GM19035 (cell line): Measurements from ENCODE around the gene DDX10.
"Not testable (repeated sequence)": the region's sequence is repeated elsewhere in the genome, so short reads cannot be mapped to it uniquely, and the experiment has no call there.

ENCODE experiments used
- ATAC-seq: cut with Tn5 transposase; IDR thresholded peaks from one replicate; pipeline ENCODE4 v1.9.1; 2021; ENCODE audit not compliant: unreplicated experiment

The DDX10 gene

DNA sequence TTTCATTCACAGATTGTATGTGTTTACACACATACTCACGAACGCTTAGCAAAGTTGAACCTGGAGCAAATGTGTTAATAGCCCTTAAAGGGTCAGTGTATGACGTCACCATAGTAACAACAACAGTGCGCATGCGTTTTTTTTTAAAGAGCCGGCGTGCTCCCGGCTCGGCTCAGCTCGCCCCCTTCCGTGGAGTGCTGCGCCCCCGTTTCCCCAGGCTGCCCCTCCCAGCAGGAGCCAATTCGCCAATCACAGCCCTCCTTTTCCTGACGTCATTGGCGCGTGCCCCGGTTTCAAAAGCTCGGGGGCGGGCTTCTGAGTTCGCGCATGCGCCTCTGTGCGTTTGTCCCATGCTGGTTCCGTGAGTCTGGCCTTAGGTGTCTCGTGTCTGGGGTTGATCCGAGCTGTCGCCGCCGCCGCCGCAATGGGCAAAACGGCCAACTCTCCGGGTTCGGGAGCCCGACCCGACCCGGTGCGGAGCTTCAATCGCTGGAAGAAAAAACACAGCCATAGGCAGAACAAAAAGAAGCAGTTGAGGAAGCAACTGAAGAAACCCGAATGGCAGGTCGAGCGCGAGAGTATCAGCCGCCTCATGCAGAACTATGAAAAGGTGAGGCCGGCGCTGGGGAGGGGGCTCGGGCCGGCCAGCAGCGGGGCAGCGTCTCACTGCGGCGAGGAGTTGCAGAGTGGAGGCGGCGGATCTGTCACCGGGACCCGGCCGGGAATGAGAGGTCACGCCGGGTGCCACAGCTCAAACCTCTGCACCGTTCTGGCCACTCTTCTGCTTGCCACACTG is at the start of gene DDX10:
DDX10 (plus strand) TSS at position 340 of the 796 bp plus-strand sequence; CDS start at position 425, 85 bp downstream.
- peak; percentile 89 for ATAC-seq

- no peak for ATAC-seq
Observed at GRCh38 chr11:108616549-108616948, 48.3 kb upstream of the DDX10 start.

GRCh38 chr11:108617055-108617454 is 47.8 kb upstream of the DDX10 start:
- ATAC-seq, result no peak

DNA sequence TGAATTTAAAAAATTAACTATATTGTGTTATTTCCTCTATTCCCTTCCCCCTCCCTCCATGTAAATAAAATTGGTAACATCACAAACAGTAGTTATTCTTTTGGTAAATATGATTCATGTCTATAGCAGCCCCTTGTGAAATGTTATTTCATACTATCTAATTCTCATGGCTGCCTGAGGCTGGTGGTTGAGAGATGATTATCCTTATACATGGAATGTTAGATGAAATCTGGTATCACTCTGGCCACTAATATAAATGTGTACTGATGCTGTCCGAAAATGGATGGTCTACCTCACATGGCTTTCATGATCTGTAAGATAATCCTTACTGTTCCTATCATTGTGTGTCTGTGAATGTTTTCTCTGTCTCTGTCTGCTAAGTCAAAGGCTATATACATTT is 46.3 kb upstream of the DDX10 start:
- ATAC-seq, result no peak

GRCh38 chr11:108620958-108621772 is 43.7 kb upstream of the DDX10 start:
- peak; percentile 84 for ATAC-seq

- no peak for ATAC-seq
Observed at GRCh38 chr11:108622341-108622740, 42.5 kb upstream of the DDX10 start.

DNA sequence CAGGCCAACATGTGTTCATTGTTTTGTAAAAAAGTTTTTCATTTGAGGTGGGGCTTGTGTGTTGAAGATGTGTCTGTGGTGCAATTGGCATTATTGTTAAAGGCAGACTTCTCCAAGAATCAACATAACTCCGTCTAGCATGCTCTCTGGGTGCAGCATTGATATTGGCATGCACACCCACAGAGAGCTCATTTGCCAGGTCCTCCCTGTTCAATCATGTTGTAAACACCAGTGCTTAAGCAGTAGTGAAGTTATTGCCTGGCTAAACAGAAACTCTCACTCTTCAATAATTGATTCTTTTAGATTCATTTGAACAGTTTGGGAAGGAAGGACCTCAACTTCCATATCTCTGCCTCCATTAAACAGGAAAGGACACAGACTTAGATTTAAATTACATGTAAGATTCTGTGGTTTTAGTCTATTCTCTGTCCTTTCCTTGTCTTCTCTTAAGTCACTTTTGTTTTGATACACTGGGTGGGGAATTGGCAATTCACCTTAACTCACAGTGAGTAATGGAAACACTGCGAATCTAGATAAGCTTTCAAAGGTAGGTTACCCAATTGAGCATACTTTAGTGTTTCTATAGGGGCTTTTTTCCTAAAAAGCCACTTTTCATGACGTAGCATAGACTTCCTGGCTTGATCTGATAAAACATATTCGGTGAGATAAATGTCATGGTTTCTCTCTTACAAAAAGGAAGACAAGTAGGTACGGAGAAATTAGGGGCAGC is 40.5 kb upstream of the DDX10 start:
- no peak for ATAC-seq

- no peak for ATAC-seq
Observed at GRCh38 chr11:108628326-108628725, 36.5 kb upstream of the DDX10 start.

DNA sequence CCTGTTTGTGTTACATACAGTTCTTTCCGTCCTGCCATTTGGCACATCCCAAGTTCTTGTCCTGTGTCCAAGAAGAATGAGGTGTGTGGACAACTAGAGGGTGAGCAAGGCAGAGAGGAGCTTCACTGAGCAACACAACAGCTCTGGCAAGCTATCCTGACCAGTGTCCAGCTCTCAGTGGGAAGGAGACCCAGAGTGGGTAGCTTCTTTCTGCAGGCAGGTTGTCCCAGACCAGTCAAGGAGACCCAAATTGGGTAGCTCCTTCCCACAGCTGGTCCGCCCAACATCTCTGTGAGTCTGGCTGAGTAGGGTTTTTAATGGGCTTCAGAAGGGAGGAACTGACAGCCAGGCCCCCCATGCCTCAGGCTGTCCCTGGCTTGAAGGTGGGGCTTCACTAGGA is 36.1 kb upstream of the DDX10 start:
- no peak for ATAC-seq

GRCh38 chr11:108629274-108629673 is 35.6 kb upstream of the DDX10 start:
- ATAC-seq, result no peak

GRCh38 chr11:108632041-108632704 is 32.7 kb upstream of the DDX10 start:
- no peak for ATAC-seq

GRCh38 chr11:108635106-108635505 is 29.8 kb upstream of the DDX10 start:
- no peak for ATAC-seq

DNA sequence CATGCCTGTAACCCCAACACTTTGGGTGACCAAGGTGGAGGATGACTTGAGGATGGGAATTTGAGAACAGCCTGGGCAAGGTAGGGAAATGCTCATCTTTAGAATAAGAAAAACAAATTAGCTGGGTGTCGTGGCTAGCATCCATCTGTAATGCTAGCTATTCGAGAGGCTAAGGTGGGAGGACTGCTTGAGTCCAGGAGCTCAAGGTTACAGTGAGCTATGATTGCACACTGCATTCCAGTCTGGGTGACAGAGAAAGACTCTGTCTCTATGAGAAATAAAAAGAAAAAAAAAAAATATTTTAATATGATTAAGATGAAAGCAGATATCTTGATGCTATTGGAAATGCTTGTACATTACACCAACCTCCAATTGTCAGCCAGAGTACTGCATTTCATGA is 28.6 kb upstream of the DDX10 start:
- no peak for ATAC-seq

DNA sequence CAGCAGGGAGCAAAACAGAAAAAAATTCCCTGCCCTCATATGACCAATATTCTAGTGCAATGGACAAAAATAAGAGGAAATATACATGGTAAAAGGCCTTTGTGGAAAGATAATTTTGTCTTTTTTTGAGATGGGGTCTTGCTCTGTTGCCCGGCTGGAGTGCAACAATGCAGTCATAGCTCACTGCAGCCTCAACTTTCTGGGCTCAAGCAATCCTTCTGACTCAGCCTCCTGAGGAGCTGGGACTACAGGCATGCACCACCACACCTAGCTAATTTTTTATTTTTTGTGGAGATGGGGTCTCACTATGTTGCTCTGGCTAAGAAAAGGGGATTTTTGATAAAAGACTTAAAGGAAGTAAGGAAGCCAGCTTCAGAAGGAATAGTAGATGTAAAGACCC is 25.7 kb upstream of the DDX10 start:
- no peak for ATAC-seq

GRCh38 chr11:108641752-108642151 is 23.1 kb upstream of the DDX10 start:
- ATAC-seq, result not testable (repeated sequence)

- ATAC-seq, result no peak
Observed at GRCh38 chr11:108643974-108644373, 20.9 kb upstream of the DDX10 start.

GRCh38 chr11:108645970-108646369 is 18.9 kb upstream of the DDX10 start:
- no peak for ATAC-seq

GRCh38 chr11:108647387-108647700 is 17.5 kb upstream of the DDX10 start:
- ATAC-seq, result no peak

DNA sequence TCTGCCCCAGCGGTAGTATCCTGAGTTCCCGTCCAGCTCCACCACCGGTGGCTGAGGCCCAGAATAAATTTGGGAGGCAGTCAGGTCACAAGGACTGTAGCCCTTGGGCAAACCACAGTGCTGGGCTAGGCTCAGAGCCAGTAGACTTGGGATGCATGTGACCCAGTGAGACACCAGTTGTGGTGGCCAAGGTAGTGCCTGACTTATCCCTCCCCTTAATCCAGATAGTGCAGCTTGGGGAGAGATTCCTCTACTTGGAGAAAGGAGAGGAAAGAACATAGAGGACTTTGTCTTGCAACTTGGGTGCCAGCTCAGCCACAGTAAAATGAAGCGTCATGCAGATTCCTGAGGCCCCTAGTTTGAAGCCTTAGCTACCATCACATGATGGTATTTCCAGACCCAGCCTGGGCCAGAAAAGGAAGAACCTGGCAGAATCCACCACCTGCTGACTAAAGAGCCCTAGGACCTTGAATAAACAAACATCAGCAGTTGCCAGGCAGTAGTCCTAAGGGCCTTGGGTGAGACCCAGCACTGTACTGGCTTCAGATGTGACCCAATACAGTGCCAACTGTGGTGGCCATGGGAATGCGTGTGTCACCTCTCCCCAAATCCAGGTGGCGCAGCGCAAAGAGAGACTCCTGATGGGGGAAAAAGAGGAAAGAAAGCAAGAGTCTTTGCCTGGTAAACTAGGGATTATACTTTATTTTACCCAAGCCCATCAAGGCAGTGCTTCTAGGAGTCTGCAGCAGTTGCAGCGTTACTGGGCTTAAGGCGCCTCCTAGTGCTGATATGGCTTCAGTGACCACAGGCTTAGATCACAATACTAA is 17.0 kb upstream of the DDX10 start:
- ATAC-seq, result peak; percentile 89

GRCh38 chr11:108648528-108648885 is 16.4 kb upstream of the DDX10 start:
- no peak for ATAC-seq
